Neural progenitor cell (in vitro differentiated cells): ENCODE measurements around the gene SLC37A1.

ENCODE experiments used
- EZH2 ChIP-seq: fragments of 200-600 bp; sonication (generic); IDR thresholded peaks from 2 replicates; pipeline ENCODE4 v1.6.1; 2017; ENCODE audit warnings: antibody characterized with exemption, mild to moderate bottlenecking, moderate library complexity
- EZH2phosphoT487 ChIP-seq: fragments of 200-600 bp; sonication (generic); IDR thresholded peaks from 2 replicates; pipeline ENCODE4 v1.6.1; 2017; ENCODE audit warnings: antibody characterized with exemption
- TF ChIP-seq, protein P1 (sequence below): fragments of 200-600 bp; sonication (generic); IDR thresholded peaks from 2 replicates; pipeline ENCODE4 v1.5.1; 2017; ENCODE audit warnings: antibody characterized with exemption, mild to moderate bottlenecking

DNA sequence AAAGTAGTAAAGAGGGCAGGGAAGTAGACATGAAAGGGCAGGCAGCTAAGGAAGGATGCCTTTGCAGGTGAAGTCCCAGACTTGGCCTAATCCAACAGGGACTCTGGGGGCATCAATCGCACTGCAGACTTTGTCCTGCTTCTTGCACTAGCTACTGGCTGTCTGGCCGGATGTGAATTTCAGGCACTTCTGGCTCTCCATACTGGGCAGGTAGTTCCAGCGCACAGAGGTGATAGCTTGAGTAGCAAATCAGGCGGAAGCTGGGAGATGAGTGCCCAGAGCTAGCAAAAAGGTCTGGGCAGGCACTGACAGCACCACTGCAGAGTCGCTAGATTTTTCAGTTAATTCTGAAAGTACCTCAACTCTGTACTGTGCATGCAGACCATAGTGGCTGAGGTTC lies 18.6 kb upstream of the SLC37A1 start:
- TF ChIP-seq, protein P1, sequence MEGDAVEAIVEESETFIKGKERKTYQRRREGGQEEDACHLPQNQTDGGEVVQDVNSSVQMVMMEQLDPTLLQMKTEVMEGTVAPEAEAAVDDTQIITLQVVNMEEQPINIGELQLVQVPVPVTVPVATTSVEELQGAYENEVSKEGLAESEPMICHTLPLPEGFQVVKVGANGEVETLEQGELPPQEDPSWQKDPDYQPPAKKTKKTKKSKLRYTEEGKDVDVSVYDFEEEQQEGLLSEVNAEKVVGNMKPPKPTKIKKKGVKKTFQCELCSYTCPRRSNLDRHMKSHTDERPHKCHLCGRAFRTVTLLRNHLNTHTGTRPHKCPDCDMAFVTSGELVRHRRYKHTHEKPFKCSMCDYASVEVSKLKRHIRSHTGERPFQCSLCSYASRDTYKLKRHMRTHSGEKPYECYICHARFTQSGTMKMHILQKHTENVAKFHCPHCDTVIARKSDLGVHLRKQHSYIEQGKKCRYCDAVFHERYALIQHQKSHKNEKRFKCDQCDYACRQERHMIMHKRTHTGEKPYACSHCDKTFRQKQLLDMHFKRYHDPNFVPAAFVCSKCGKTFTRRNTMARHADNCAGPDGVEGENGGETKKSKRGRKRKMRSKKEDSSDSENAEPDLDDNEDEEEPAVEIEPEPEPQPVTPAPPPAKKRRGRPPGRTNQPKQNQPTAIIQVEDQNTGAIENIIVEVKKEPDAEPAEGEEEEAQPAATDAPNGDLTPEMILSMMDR = no peak
- TF ChIP-seq EZH2 = no peak
- no peak for TF ChIP-seq EZH2phosphoT487
